HEK293 (cell line): ENCODE results near the gene HMX3.

Source experiments
- CTCF ChIA-PET: fragments of 350-600 bp; formaldehyde crosslinking; extraction: SDS; loops from one replicate; lab custom pipeline; 2021; ENCODE audit warnings: antibody characterized with exemption; lab: Yijun Ruan, JAX
- POLR2A ChIA-PET: fragments of 300-600 bp; formaldehyde crosslinking; extraction: SDS; loops from one replicate; lab custom pipeline; 2020; ENCODE audit warnings: antibody characterized with exemption, inconsistent platforms; lab: Yijun Ruan, JAX
- H3K27ac ChIP-seq: fragments of 200-500 bp; sonication (Bioruptor generic); 2 replicates; pipeline ENCODE4 v1.5.1; 2014; ENCODE audit warnings: low read depth, low read length, control low read depth, inconsistent platforms; ENCODE audit errors: extremely low read depth
- H3K36me3 ChIP-seq, 2 experiments: fragments of 200-500 bp in 1 of 2; sonication (Bioruptor generic) in 1 of 2; 1 replicate in 1 of 2; 2 replicates in 1 of 2; pipeline ENCODE4 v1.5.1; 2014 to 2017; ENCODE audit warnings: inconsistent platforms in 2 of 2, low read length in 2 of 2; ENCODE audit not compliant: control insufficient read depth in 2 of 2, insufficient read depth in 1 of 2
- H3K4me1 ChIP-seq: fragments of 200-500 bp; sonication (Bioruptor generic); 2 replicates; pipeline ENCODE4 v1.5.1; 2014; ENCODE audit warnings: mild to moderate bottlenecking, low read length, inconsistent platforms; ENCODE audit not compliant: control insufficient read depth, insufficient read depth
- H3K4me3 ChIP-seq: 2 replicates; pipeline ENCODE4 v1.5.1; 2011; ENCODE audit warnings: low read depth, mild to moderate bottlenecking, control low read depth, low read length, moderate library complexity
- H3K9me3 ChIP-seq: fragments of 200-500 bp; sonication (Bioruptor generic); 2 replicates; pipeline ENCODE4 v1.5.1; 2014; ENCODE audit warnings: low read depth, low read length, inconsistent platforms; ENCODE audit not compliant: control insufficient read depth, insufficient read depth
- HOXC10 ChIP-seq: sonication (generic); formaldehyde crosslinking; IDR thresholded peaks from 2 replicates; pipeline ENCODE4 v1.8.1; 2023; ENCODE audit warnings: mild to moderate bottlenecking, missing genetic modification reagents
- HOXD13 ChIP-seq: sonication (generic); formaldehyde crosslinking; IDR thresholded peaks from 2 replicates; pipeline ENCODE4 v1.8.0; 2022; ENCODE audit warnings: missing genetic modification reagents, borderline replicate concordance
- IKZF3 ChIP-seq: fragments of 450-650 bp; IDR thresholded peaks from 2 replicates; pipeline ENCODE4 v1.5.0; 2018; ENCODE audit warnings: missing biosample characterization, mild to moderate bottlenecking, missing genetic modification characterization, moderate library complexity
- KLF16 ChIP-seq: fragments of 450-650 bp; formaldehyde crosslinking; IDR thresholded peaks from 2 replicates; pipeline ENCODE4 v1.5.1; 2017; ENCODE audit warnings: missing biosample characterization, missing genetic modification characterization
- OVOL3 ChIP-seq: fragments of 450-650 bp; formaldehyde crosslinking; IDR thresholded peaks from 2 replicates; pipeline ENCODE4 v1.5.1; 2016; ENCODE audit warnings: missing biosample characterization, missing genetic modification characterization
- SETDB1 ChIP-seq: IDR thresholded peaks from one replicate; pipeline ENCODE4 v1.6.1; 2017; ENCODE audit warnings: mild to moderate bottlenecking, low read length, moderate library complexity, mixed read lengths; ENCODE audit not compliant: insufficient read length
- ZFHX2 ChIP-seq: fragments of 450-650 bp; formaldehyde crosslinking; conservative IDR thresholded peaks from 2 replicates; pipeline ENCODE4 v1.5.1; 2016; ENCODE audit warnings: missing biosample characterization, missing genetic modification characterization
- ZNF2 ChIP-seq: fragments of 450-650 bp; formaldehyde crosslinking; IDR thresholded peaks from 2 replicates; pipeline ENCODE4 v1.5.1; 2016; ENCODE audit warnings: missing biosample characterization, missing genetic modification characterization
- ZNF248 ChIP-seq: fragments of 450-650 bp; formaldehyde crosslinking; IDR thresholded peaks from 2 replicates; pipeline ENCODE4 v1.5.1; 2017; ENCODE audit warnings: missing biosample characterization, missing genetic modification characterization
- ZNF366 ChIP-seq: fragments of 450-650 bp; formaldehyde crosslinking; conservative IDR thresholded peaks from 2 replicates; pipeline ENCODE4 v1.5.1; 2016; ENCODE audit warnings: missing biosample characterization, missing genetic modification characterization
- ZNF548 ChIP-seq: fragments of 450-650 bp; formaldehyde crosslinking; IDR thresholded peaks from 2 replicates; pipeline ENCODE4 v1.5.1; 2016; ENCODE audit warnings: missing biosample characterization, missing genetic modification characterization
- ZNF558 ChIP-seq: fragments of 450-650 bp; formaldehyde crosslinking; IDR thresholded peaks from 2 replicates; pipeline ENCODE4 v1.5.1; 2016; ENCODE audit warnings: missing biosample characterization, missing genetic modification characterization
- ZNF600 ChIP-seq: fragments of 450-650 bp; formaldehyde crosslinking; IDR thresholded peaks from 2 replicates; pipeline ENCODE4 v1.5.1; 2016; ENCODE audit warnings: missing biosample characterization, missing genetic modification characterization
- ZNF677 ChIP-seq: fragments of 450-650 bp; IDR thresholded peaks from 2 replicates; pipeline ENCODE4 v1.5.0; 2018; ENCODE audit warnings: missing biosample characterization, mild to moderate bottlenecking, missing genetic modification characterization, moderate library complexity
- ZNF76 ChIP-seq: fragments of 450-650 bp; formaldehyde crosslinking; IDR thresholded peaks from 2 replicates; pipeline ENCODE4; 2016; ENCODE audit warnings: low read depth, missing biosample characterization, missing genetic modification characterization, borderline replicate concordance
- ZNF768 ChIP-seq: fragments of 450-650 bp; formaldehyde crosslinking; IDR thresholded peaks from 2 replicates; pipeline ENCODE4 v1.5.1; 2018; ENCODE audit warnings: missing biosample characterization, mild to moderate bottlenecking, missing genetic modification characterization
- ZSCAN16 ChIP-seq: fragments of 450-650 bp; formaldehyde crosslinking; IDR thresholded peaks from 2 replicates; pipeline ENCODE4 v1.5.1; 2016; ENCODE audit warnings: missing biosample characterization, missing genetic modification characterization
- TF ChIP-seq, protein P1 (sequence below): fragments of 450-650 bp; formaldehyde crosslinking; IDR thresholded peaks from 2 replicates; pipeline ENCODE4 v1.5.1; 2017; ENCODE audit warnings: missing biosample characterization, missing genetic modification characterization
- TF ChIP-seq, protein P2 (sequence below): fragments of 450-650 bp; formaldehyde crosslinking; conservative IDR thresholded peaks from 2 replicates; pipeline ENCODE4 v1.5.1; 2016; ENCODE audit warnings: low read depth, missing biosample characterization, missing genetic modification characterization
- TF ChIP-seq, protein P3 (sequence below): fragments of 450-650 bp; formaldehyde crosslinking; IDR thresholded peaks from 2 replicates; pipeline ENCODE4 v1.5.1; 2017; ENCODE audit warnings: missing biosample characterization, missing genetic modification characterization
- TF ChIP-seq, protein P4 (sequence below): fragments of 450-650 bp; formaldehyde crosslinking; IDR thresholded peaks from 2 replicates; pipeline ENCODE4; 2016; ENCODE audit warnings: missing biosample characterization, missing genetic modification characterization

HMX3 gene

DNA sequence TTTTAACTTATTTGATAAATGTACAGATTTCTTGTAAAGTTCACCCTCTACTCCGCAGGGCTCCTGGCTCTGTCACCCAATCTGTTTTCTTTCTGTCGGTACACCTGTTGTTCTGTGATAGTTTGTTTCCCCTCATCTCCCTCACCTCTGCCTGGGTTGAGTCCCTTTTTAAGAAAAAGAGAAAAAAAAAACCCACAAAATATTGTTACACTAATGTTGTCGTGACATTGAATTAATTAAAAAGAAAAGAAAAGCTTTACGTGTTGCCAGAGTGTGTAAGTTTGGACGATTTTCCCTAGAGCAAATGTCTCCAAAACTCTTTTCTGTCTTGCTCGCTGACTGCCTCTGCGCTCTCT is 3.4 kb downstream of the HMX3 start:
- ChIA-PET CTCF (no interaction called here), POLR2A (interaction anchor here (1.6 kb wide), 1 partner anchor 15 kb away, joined by 7 read pairs; the partner anchor contains the start of gene BUB3)

DNA sequence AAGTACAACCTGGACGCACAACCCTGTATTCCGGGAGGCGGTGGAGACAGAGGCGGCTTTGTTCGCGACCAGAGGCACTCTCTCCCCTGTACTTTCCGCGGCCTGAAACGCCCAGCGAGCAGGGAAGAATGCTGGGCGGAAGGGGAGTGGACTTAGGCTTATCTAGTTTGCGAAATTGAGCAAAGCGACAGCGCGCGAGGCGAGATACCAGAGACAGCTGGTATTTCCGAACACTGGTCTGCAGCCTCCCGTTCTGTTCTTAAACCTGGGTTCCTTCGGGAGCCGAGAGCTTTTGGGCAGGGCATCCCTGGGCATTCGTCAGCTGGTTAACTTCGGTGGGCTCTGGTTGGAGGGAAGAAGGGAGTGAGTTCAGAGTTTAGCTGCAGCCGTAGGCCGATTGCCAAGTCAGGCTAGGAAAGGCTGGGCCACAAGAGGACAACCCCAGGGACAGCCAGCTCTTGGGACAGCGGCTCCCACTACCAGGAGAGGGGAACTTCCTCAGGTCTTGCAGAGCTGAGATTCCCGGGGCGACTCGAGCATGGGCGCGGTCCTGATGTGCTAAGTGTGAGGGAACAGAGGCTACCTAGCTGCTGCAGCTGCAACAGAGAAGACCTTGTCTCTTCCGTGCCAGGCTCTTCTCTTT is 3.9 kb downstream of the HMX3 start:
- Histone ChIP-seq H3K4me3 (no peak overlapping the region), H3K36me3 (no peaks in the 10 kb centered on the region), H3K27ac (no peak overlapping the region), H3K9me3 (no peaks in the 10 kb centered on the region), H3K4me1 (no peaks in the 10 kb centered on the region)
- POLR2A ChIA-PET = interaction anchor here (1.6 kb wide), 1 partner anchor 14 kb away, joined by 7 read pairs; the partner anchor contains the start of gene BUB3
- no peak for TF ChIP-seq OVOL3
- TF ChIP-seq ZSCAN16 (tag by site-specific recombination) = no peak
- TF ChIP-seq SETDB1 = no peak
- no peak for TF ChIP-seq ZNF2 (tag by site-specific recombination)
- TF ChIP-seq KLF16 (tag by site-specific recombination) = no peak
- no peak for TF ChIP-seq ZNF558 (tag by site-specific recombination)
- TF ChIP-seq IKZF3 (tag by site-specific recombination) = no peak
- TF ChIP-seq ZNF248 (tag by site-specific recombination) = no peak
- no peak for TF ChIP-seq ZNF677 (tag by site-specific recombination)
- CTCF ChIA-PET = no interaction called here

More for the DNA sequence above, 3.4 kb downstream of the HMX3 start:
- Histone ChIP-seq H3K9me3 (no peaks in the 10 kb centered on the region), H3K36me3 (no peaks in the 10 kb centered on the region), H3K4me3 (no peak overlapping the region), H3K4me1 (no peaks in the 10 kb centered on the region), H3K27ac (no peak overlapping the region)
- TF ChIP-seq ZNF548 (tag by site-specific recombination) (no peak), ZFHX2 (no peak), ZNF768 (tag by site-specific recombination) (no peak), ZNF366 (tag by site-specific recombination) (no peak), ZNF76 (tag by site-specific recombination) (no peak), ZNF600 (tag by site-specific recombination) (no peak)
- TF ChIP-seq, protein P1, sequence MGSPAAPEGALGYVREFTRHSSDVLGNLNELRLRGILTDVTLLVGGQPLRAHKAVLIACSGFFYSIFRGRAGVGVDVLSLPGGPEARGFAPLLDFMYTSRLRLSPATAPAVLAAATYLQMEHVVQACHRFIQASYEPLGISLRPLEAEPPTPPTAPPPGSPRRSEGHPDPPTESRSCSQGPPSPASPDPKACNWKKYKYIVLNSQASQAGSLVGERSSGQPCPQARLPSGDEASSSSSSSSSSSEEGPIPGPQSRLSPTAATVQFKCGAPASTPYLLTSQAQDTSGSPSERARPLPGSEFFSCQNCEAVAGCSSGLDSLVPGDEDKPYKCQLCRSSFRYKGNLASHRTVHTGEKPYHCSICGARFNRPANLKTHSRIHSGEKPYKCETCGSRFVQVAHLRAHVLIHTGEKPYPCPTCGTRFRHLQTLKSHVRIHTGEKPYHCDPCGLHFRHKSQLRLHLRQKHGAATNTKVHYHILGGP = no peak

DNA sequence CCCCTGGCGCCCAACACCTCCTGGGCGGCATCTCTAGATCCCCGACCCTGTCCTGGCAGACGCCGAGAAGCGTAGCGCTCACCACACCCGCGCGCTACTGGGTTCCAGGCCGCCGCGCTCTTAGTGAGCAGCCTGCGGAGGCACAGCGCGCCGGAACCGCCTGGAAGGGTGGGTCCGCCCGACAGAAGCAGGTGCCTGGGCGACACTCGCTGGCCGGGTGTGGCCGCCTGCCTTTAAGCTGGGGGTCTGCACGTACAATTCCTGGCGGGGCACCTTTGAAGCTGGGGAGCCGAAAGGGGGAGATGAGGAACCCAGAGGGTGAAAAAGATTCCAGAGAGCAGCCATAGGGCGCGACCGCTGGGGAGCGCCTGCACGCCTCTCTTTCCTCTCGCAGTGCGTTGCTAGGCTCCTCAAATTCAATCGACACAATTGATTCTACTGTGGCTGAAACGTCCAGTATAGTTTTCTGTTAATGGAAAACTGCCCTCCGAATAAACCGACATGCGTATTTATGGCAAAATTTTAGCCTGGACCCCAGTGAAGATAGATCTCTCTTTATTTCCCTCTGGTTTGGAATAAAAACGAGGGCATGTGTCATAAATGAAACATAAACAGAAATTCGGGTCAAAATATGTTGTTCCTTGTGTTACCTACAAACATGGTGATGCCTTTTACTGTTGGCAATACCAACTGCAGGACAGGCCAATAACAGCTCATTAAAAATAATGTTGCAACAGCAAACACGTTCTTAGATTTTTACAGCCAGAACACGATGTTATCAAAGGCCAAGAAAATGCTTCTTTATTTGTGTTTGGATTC is 4.6 kb downstream of the HMX3 start:
- Histone ChIP-seq H3K36me3 (no peaks in the 10 kb centered on the region), H3K27ac (no peak overlapping the region), H3K9me3 (no peaks in the 10 kb centered on the region), H3K4me3 (no peak overlapping the region), H3K4me1 (no peaks in the 10 kb centered on the region)
- ChIA-PET CTCF (no interaction called here), POLR2A (interaction anchor here (0.6 to 1.6 kb wide), 2 partner anchors 14 to 353 kb away, joined by 7 read pairs; partner anchors contain the start of gene BUB3)
- TF ChIP-seq HOXC10 (CRISPR knock-in tag) = no peak

DNA sequence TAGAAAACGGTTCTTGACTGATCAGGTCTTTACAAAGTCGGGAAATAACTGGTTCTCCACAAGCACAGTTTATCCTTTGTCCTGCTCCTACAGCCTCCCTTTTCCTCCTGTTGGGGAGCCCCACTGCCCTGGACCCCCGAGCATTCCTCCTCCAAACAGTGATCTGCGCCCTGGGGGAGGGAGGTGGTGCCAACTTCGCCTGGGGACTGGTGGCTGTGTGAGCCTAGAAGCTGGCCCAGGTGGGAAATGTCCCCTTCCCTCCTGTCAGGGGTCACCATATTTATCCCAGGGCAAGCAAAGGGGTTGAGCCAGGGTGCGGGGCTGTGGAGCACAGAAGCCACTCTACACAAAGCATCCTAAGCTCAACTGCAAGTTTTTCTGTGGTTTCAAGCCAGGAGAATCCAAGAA is 5.2 kb downstream of the HMX3 start:
- POLR2A ChIA-PET = interaction anchor here (0.6 kb wide), 1 partner anchor 352 kb away, joined by 7 read pairs; no protein-coding TSS in a partner anchor
- H3K4me3 ChIP-seq = no peak overlapping the region
- no peaks in the 10 kb centered on the region for H3K4me1 ChIP-seq
- no peaks in the 10 kb centered on the region for H3K36me3 ChIP-seq
- CTCF ChIA-PET = no interaction called here
- H3K9me3 ChIP-seq = no peaks in the 10 kb centered on the region
- H3K27ac ChIP-seq = no peak overlapping the region
- TF ChIP-seq ZNF600 (tag by site-specific recombination) (no peak), HOXD13 (CRISPR knock-in tag) (no peak)
- TF ChIP-seq, protein P2, sequence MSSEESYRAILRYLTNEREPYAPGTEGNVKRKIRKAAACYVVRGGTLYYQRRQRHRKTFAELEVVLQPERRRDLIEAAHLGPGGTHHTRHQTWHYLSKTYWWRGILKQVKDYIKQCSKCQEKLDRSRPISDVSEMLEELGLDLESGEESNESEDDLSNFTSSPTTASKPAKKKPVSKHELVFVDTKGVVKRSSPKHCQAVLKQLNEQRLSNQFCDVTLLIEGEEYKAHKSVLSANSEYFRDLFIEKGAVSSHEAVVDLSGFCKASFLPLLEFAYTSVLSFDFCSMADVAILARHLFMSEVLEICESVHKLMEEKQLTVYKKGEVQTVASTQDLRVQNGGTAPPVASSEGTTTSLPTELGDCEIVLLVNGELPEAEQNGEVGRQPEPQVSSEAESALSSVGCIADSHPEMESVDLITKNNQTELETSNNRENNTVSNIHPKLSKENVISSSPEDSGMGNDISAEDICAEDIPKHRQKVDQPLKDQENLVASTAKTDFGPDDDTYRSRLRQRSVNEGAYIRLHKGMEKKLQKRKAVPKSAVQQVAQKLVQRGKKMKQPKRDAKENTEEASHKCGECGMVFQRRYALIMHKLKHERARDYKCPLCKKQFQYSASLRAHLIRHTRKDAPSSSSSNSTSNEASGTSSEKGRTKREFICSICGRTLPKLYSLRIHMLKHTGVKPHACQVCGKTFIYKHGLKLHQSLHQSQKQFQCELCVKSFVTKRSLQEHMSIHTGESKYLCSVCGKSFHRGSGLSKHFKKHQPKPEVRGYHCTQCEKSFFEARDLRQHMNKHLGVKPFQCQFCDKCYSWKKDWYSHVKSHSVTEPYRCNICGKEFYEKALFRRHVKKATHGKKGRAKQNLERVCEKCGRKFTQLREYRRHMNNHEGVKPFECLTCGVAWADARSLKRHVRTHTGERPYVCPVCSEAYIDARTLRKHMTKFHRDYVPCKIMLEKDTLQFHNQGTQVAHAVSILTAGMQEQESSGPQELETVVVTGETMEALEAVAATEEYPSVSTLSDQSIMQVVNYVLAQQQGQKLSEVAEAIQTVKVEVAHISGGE (tag by site-specific recombination) = no peak
- TF ChIP-seq, protein P3, sequence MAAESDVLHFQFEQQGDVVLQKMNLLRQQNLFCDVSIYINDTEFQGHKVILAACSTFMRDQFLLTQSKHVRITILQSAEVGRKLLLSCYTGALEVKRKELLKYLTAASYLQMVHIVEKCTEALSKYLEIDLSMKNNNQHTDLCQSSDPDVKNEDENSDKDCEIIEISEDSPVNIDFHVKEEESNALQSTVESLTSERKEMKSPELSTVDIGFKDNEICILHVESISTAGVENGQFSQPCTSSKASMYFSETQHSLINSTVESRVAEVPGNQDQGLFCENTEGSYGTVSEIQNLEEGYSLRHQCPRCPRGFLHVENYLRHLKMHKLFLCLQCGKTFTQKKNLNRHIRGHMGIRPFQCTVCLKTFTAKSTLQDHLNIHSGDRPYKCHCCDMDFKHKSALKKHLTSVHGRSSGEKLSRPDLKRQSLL = no peak
- TF ChIP-seq, protein P4, sequence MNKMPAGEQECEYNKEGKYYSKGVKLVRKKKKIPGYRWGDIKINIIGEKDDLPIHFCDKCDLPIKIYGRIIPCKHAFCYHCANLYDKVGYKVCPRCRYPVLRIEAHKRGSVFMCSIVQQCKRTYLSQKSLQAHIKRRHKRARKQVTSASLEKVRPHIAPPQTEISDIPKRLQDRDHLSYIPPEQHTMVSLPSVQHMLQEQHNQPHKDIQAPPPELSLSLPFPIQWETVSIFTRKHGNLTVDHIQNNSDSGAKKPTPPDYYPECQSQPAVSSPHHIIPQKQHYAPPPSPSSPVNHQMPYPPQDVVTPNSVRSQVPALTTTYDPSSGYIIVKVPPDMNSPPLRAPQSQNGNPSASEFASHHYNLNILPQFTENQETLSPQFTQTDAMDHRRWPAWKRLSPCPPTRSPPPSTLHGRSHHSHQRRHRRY (tag by site-specific recombination) = no peak
